Stimulated activated memory B cell treated with anti-CD40 and anti-IgM and Interleukin-4, amounts not matched to agents 10 μg/mL and 1 μg/mL and 100 μg/mL, for 72 hours (primary cell): ENCODE results near the gene TMEM132C.
A peak's percentile ranks its signal among the peaks of the same experiment; 100 is the strongest.
"Not testable (repeated sequence)": the region's sequence is repeated elsewhere in the genome, so short reads cannot be mapped to it uniquely, and the experiment has no call there.

Experiments used
- ATAC-seq: fragments of 150-1000 bp; cut with Tn5 transposase; 2 replicates; pipeline ENCODE4 v1.10.0; 2021
- H3K27ac Mint-ChIP-seq: one replicate; pipeline ENCODE4 v1.8.0; 2022; ENCODE audit warnings: mild to moderate bottlenecking, mixed read lengths
- H3K27me3 Mint-ChIP-seq: one replicate; pipeline ENCODE4 v1.8.0; 2022; ENCODE audit warnings: mixed read lengths
- H3K36me3 Mint-ChIP-seq: one replicate; pipeline ENCODE4 v1.8.0; 2022; ENCODE audit warnings: mixed read lengths
- H3K4me1 Mint-ChIP-seq: one replicate; pipeline ENCODE4 v1.8.0; 2022; ENCODE audit warnings: mixed read lengths
- H3K4me3 Mint-ChIP-seq: one replicate; pipeline ENCODE4 v1.8.0; 2022; ENCODE audit warnings: mild to moderate bottlenecking, moderate library complexity, mixed read lengths
- H3K9me3 Mint-ChIP-seq: one replicate; pipeline ENCODE4 v1.8.0; 2022; ENCODE audit warnings: mixed read lengths

The TMEM132C gene

DNA sequence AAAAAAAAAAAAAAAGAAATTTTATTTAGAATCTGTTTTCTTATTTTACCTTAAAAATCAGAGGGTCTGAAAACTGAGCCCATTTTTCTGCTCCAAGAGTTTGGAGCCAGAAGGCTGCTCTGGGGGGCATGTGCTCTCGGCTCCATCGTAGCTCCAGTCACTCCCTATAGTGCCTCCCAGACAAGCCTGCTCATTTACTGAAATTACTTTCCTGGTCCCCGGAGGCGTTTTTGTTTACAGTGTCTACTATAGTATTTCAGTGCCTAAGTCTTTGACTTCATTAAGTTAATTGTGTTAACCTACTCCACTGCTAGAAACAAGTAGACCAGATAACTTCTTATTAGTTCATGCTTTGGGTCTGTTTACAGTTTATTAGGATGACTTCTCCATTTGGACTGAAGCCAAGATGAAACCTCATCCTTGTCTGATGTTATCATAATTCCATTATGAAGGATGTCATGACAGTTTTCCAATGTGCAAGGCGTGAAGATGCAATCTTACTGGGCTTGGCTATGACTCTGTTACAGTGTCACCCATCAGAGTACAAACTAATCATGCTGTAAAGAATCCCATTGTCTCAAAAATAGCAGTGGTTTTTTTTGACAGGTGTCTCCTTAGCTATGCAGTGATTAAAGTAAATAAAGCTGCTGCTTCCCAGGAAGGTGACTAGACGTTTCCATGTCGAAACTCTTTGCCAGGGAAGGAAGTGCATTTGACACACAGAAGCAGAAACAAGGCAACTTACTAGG lies 182.3 kb downstream of the TMEM132C start:
- H3K4me1 Mint-ChIP-seq: no peaks in the 10 kb centered on the region
- H3K27ac Mint-ChIP-seq: no peak overlapping the region
- no peak overlapping the region for H3K4me3 Mint-ChIP-seq
- ATAC-seq: no peak
- H3K9me3 Mint-ChIP-seq: no peaks in the 10 kb centered on the region
- H3K27me3 Mint-ChIP-seq: no peaks in the 10 kb centered on the region
- no peaks in the 10 kb centered on the region for H3K36me3 Mint-ChIP-seq

DNA sequence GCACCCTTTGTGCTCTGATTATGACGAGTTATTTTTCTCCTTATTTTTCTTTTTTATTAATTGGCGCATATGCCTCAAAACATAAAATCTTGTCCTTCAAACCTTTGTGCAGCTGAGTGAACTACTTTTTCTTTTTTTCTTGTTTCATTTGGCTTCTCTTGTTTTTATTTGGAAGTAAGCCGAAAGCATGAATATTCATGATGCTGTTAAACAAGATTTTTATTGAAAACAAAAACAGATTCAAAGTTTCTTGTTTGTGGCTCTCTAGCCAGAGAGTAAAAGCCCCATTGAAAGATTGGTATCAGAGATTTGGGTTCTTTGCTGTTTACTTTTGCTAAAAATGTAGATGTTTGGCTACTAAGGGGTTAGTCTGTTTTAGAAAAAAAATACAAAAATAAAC lies 183.8 kb downstream of the TMEM132C start:
- H3K27ac Mint-ChIP-seq: no peak overlapping the region
- H3K36me3 Mint-ChIP-seq: no peaks in the 10 kb centered on the region
- no peaks in the 10 kb centered on the region for H3K9me3 Mint-ChIP-seq
- no peaks in the 10 kb centered on the region for H3K27me3 Mint-ChIP-seq
- H3K4me3 Mint-ChIP-seq: no peak overlapping the region
- no peaks in the 10 kb centered on the region for H3K4me1 Mint-ChIP-seq
- no peak for ATAC-seq

DNA sequence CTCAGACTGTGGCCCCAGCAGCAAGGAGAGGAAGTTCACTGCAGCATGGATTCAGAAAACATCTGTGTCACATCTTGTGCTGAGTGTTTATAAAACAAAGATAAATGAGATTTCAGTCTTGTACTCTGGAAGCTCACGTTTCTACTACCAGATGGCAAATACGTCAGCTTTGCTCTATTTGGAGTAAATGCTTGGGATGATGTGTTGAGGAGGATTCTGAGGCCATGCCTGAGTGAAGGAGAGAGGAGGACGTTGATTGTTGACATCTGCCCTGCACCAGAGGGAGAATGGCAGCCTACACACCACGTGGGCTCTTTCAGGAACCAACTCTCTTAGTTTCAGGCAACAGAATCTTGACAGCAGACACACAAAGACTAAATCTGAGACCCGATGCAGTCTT lies 188.9 kb downstream of the TMEM132C start:
- H3K4me3 Mint-ChIP-seq: no peak overlapping the region
- H3K27ac Mint-ChIP-seq: no peak overlapping the region
- peaks cover 10% of the 10 kb centered on the region for H3K9me3 Mint-ChIP-seq
- H3K27me3 Mint-ChIP-seq: no peaks in the 10 kb centered on the region
- ATAC-seq: no peak
- H3K4me1 Mint-ChIP-seq: no peaks in the 10 kb centered on the region
- H3K36me3 Mint-ChIP-seq: no peaks in the 10 kb centered on the region

DNA sequence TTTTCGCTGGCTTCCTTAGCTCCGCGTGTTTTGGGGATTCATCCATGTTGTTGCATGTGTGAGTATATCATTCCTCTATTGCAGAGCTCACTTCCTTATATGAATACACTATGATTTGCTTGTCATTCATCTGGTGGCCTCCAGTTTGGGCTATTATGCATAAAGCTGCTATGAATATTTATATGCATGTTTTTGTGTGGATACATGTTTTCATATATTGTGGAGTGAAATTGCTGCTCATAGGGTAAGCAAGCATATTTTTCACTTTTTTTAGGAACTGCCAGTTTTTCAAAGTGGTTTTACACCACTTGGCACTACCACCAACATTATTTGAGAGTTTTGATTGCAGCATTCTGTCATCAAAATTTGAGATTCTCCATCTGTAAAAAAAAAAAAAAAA lies 190.0 kb downstream of the TMEM132C start:
- ATAC-seq: no peak
- H3K4me3 Mint-ChIP-seq: no peak overlapping the region
- no peaks in the 10 kb centered on the region for H3K4me1 Mint-ChIP-seq
- H3K27me3 Mint-ChIP-seq: no peaks in the 10 kb centered on the region
- no peak overlapping the region for H3K27ac Mint-ChIP-seq
- no peaks in the 10 kb centered on the region for H3K36me3 Mint-ChIP-seq
- H3K9me3 Mint-ChIP-seq: peaks cover 10% of the 10 kb centered on the region

DNA sequence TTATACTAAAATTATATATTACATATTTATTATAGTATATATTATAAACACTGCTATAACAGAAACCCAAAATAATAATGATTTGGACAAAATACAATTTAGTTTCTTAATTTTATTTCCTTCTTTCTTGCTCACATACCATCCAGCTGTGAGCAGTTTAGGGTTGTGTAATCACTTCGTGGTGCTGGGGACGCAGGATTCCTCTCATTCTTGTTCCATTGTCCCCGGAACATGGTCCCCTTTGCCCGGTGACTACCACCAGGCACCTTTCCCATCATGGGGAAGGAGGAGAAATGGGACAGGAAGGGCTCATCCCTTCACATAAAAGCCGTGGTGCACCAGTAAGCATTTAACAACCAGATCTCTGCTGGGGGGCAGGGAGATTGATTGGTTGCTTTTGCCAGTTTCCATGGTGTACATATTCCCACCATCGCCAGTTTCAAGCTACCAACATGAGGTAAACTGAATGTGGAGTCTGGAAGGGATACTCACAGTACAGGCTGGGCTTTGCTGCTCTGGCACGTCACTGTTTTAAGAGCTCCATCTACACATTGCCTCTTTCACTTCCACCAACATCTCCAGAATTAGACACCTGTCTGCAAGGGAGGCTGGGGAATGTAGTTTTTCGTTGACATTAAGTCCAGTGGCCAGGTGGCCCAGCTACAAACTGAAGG lies 191.5 kb downstream of the TMEM132C start:
- no peak for ATAC-seq
- no peak overlapping the region for H3K4me3 Mint-ChIP-seq
- H3K9me3 Mint-ChIP-seq: peaks cover 10% of the 10 kb centered on the region
- H3K27me3 Mint-ChIP-seq: no peaks in the 10 kb centered on the region
- no peaks in the 10 kb centered on the region for H3K4me1 Mint-ChIP-seq
- no peak overlapping the region for H3K27ac Mint-ChIP-seq
- H3K36me3 Mint-ChIP-seq: no peaks in the 10 kb centered on the region

DNA sequence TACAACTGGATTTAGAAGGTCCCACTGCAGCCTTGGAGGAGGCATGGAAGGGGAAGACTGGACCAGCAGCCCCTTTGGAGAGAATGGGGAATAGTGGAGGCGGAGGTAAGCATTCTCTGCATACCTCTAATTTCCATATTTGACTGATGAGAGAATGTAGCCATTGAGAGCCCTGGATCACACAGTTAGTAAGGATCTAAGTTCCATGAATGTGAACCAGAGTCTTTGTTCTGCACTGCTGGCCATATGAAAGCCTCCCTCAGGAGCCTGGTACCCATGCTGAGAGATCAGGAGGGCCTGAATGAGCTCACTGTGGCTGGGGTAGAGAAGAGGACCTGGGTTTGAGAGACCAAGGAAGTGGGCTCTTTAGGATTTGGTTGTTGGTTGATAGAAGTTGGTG lies 192.1 kb downstream of the TMEM132C start:
- no peak for ATAC-seq
- Mint-ChIP-seq H3K4me3 (no peak overlapping the region), H3K27ac (no peak overlapping the region), H3K36me3 (no peaks in the 10 kb centered on the region), H3K4me1 (no peaks in the 10 kb centered on the region), H3K9me3 (peaks cover 10% of the 10 kb centered on the region), H3K27me3 (no peaks in the 10 kb centered on the region)

DNA sequence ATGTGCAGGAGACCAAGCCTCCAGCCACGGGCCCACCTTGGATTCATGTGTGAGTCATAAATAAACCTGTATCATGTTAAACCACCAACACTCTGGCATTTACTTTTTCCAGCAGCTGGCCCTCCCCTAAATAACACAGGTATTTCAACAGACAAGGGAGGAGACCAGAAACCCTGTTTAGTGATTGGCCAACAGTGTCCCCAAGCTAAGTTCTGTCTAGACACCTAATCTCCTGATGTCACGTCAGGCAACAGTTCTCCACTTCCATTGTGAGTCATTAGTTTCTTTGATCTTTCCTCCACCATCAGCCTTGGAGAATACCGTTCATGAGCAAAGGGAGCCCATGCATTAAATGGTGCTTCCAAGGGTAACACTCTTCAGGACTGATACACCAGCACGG lies 196.9 kb downstream of the TMEM132C start:
- H3K4me3 Mint-ChIP-seq: no peak overlapping the region
- H3K27ac Mint-ChIP-seq: no peak overlapping the region
- ATAC-seq: no peak
- no peaks in the 10 kb centered on the region for H3K27me3 Mint-ChIP-seq
- no peaks in the 10 kb centered on the region for H3K4me1 Mint-ChIP-seq
- peaks cover 10% of the 10 kb centered on the region for H3K9me3 Mint-ChIP-seq
- no peaks in the 10 kb centered on the region for H3K36me3 Mint-ChIP-seq

DNA sequence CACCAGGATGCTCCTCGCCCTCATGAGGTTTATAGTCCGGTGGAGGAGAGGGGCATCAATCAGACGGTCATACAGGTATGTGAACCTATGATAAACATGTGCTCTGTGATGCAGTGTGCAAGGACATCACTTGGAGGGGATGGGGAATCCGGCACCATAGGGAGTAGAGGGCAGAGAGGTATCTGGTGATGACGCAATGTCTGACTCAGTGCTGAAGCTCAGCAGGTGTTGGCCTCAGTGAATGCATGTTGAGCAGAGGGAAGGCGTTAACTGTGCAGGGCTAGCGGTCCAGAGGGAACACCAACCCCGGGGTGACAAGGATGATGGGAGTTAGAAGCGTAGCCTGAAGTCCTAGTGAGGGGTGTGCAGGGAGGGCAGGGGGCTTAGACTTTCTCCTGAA lies 200.9 kb downstream of the TMEM132C start:
- Mint-ChIP-seq H3K27me3 (no peaks in the 10 kb centered on the region), H3K27ac (no peak overlapping the region), H3K36me3 (no peaks in the 10 kb centered on the region), H3K4me3 (no peak overlapping the region), H3K9me3 (peaks cover under 1% of the 10 kb centered on the region), H3K4me1 (no peaks in the 10 kb centered on the region)
- peak; percentile 12 for ATAC-seq

DNA sequence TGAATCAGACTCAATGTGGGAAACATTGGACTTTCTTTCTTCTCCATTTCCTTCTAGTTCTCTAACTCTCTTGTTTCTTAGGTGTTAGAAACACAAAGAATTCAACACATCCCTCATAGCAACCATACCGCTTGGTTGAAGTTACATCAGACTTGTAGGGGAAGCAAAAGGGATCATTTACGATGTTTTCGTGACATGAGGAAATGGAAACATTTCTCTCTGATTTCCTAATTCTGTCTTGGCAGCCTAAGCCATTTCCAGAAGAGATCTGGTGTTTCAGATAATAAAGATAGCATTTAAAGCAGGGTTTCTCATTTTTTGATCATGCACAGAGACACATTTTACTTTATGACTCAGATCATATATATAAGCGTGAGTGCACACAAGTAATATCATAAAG lies 202.0 kb downstream of the TMEM132C start:
- no peaks in the 10 kb centered on the region for H3K27me3 Mint-ChIP-seq
- no peaks in the 10 kb centered on the region for H3K36me3 Mint-ChIP-seq
- H3K4me3 Mint-ChIP-seq: no peak overlapping the region
- peaks cover 9% of the 10 kb centered on the region for H3K9me3 Mint-ChIP-seq
- no peak for ATAC-seq
- H3K4me1 Mint-ChIP-seq: no peaks in the 10 kb centered on the region
- no peak overlapping the region for H3K27ac Mint-ChIP-seq

DNA sequence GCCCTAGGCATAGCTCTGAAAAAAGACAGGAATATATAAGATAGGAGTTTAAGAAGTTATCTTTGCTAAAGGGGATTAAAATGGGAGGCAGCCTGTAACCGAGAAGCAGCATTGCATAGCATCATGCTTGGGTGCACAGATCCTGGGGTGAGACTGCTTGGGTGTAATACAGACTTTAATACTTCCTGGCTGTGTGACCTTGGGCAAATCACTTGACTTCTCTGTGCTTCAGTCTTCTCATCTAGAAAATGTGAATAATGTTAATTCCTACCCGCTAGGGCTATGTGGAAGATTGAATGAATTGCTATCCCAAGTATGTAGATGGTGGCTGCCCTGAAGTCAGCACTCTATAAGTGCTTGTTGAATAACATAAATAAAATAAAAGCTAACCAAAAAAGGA lies 204.5 kb downstream of the TMEM132C start:
- Mint-ChIP-seq H3K4me3 (no peak overlapping the region), H3K4me1 (no peaks in the 10 kb centered on the region), H3K27ac (no peak overlapping the region), H3K36me3 (no peaks in the 10 kb centered on the region), H3K27me3 (no peaks in the 10 kb centered on the region), H3K9me3 (peaks cover 9% of the 10 kb centered on the region)
- ATAC-seq: no peak

DNA sequence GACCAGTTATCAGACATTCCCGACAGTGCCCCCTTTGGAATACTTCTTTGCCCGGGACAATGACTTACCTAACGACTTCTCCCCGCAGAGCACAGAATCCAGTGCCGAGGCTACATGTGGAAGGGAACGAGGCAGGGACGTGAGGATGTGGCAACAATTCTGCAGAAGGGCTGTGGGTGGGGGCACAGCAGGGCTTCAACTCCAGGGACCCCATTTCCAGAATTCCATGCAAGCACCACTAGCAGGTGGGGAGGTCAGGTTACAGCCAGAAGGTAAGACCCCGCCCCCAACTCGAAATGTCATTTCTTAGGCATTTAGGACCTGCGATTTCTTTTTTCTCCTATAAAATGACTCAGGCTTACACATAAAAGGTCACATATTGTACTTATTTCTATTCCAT lies 207.9 kb downstream of the TMEM132C start:
- ATAC-seq: no peak
- no peak overlapping the region for H3K4me3 Mint-ChIP-seq
- H3K27me3 Mint-ChIP-seq: no peaks in the 10 kb centered on the region
- no peak overlapping the region for H3K27ac Mint-ChIP-seq
- peaks cover 9% of the 10 kb centered on the region for H3K9me3 Mint-ChIP-seq
- H3K4me1 Mint-ChIP-seq: no peaks in the 10 kb centered on the region
- H3K36me3 Mint-ChIP-seq: no peaks in the 10 kb centered on the region

DNA sequence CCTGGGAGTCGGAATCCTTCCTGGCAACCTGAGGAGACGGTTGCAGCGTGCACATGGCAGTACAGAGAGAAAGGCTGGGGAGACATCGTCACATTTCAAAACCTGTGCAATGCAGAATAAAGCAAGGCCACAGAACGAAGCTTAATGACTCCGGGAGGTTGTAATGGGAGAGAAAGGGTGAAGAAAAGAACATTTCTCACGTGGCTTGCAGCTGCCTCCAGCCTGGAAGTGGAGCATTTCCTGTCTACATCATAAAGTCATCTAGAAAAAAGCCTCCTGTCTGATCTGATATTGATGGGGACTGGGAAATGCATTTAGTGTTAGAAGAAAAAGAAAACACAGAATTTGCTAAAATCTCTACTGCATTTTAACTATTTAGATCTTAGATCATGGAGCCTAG lies 209.3 kb downstream of the TMEM132C start:
- Mint-ChIP-seq H3K27ac (no peak overlapping the region), H3K4me1 (no peaks in the 10 kb centered on the region), H3K4me3 (no peak overlapping the region), H3K36me3 (no peaks in the 10 kb centered on the region), H3K27me3 (no peaks in the 10 kb centered on the region), H3K9me3 (peaks cover 11% of the 10 kb centered on the region)
- ATAC-seq: no peak

DNA sequence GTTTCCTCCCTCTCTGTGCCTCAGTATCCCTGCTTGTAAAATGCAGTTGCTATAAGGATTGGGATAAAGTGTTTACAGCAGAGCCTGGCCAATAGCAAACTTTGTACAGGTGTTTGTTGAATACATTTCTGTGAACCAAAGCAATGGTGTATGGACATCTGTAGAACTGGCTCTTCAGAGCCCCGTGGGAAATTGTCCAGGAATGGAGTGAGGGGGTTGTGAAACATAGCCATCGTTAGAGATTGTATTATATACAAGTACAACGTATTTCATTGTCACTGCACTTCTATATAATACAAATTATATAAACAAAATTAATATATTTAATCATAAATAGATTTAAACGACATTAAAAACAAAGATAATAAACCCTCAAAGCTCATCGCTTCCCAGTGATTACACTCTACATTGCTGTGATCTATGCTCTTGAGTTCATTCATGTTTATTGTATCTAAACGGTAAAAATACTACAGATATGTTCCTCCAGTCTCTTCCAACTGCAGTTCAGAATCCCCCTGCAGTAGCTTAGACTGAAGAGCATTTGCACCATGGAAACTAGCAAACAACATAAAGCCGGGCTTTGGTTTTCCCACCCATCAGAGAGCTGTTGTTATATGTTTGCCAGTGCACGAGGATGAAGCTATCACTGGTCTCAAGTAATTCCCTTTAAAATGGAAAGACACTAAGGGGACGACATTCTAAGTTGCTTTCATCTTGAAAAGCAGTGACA lies 216.7 kb downstream of the TMEM132C start:
- ATAC-seq: no peak
- no peaks in the 10 kb centered on the region for H3K36me3 Mint-ChIP-seq
- no peaks in the 10 kb centered on the region for H3K27me3 Mint-ChIP-seq
- no peak overlapping the region for H3K4me3 Mint-ChIP-seq
- H3K9me3 Mint-ChIP-seq: peaks cover 3% of the 10 kb centered on the region
- H3K27ac Mint-ChIP-seq: no peak overlapping the region
- H3K4me1 Mint-ChIP-seq: no peaks in the 10 kb centered on the region

DNA sequence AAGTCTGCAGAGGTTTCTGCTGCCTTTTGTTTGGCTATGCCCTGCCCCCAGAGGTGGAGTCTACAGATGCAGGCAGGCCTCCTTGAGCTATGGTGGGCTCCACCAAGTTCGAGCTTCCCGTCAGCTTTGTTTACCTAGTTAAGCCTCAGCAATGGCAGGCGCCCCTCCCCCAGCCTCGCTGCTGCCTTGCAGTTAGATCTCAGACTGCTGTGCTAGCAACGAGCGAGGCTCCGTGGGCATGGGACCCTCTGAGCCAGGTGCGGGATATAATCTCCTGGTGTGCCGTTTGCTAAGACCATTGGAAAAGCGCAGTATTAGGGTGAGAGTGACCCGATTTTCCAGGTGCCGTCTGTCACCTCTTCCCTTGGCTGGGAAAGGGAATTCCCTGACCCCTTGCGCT lies 230.4 kb downstream of the TMEM132C start:
- H3K4me1 Mint-ChIP-seq, ATAC-seq, H3K27ac Mint-ChIP-seq, H3K9me3 Mint-ChIP-seq, H3K27me3 Mint-ChIP-seq, H3K4me3 Mint-ChIP-seq, H3K36me3 Mint-ChIP-seq: not testable (repeated sequence)

DNA sequence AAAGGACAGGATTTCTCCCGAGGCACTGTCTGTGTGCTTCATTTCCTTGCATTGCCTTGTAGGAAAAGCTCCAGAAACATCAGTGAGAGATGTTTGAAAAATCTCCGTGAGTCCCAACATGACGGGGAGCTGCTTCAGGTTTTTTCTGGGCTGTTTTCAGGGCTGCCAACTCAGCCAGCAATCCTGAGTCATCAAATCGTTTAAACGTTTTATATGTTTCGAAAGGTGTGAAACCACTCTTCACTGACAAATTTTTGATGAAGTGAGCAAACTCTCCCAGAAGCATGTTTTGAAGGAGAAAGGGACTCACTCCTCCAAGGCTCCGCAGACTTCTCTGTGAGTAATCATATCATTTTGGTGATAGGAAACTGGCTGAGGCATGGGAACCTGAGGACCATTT lies 240.5 kb downstream of the TMEM132C start:
- Mint-ChIP-seq H3K27me3 (no peaks in the 10 kb centered on the region), H3K9me3 (peaks cover 5% of the 10 kb centered on the region), H3K36me3 (no peaks in the 10 kb centered on the region), H3K4me3 (no peak overlapping the region), H3K4me1 (no peaks in the 10 kb centered on the region), H3K27ac (no peak overlapping the region)
- no peak for ATAC-seq

DNA sequence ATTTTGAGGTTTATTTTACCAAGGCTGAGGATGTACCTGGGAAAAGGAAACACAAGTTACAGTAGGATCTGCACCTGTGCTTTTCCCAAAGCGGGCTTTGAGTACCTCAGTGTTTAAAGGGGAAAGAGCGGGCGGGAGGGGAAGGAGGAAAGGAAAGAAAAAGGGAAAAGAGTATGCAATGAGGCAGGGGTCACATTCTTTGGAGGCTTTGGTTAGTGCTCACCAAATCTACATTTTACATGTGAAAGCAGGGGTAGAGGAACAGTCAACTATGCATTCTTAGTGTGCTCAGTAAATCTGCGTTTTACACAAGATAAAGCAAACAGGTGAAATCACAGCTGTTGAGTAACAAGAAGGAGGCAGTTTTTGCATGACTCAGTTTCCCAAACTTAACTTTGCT lies 242.2 kb downstream of the TMEM132C start:
- Mint-ChIP-seq H3K9me3 (peaks cover 5% of the 10 kb centered on the region), H3K4me1 (no peaks in the 10 kb centered on the region), H3K27ac (no peak overlapping the region), H3K4me3 (no peak overlapping the region), H3K27me3 (no peaks in the 10 kb centered on the region), H3K36me3 (no peaks in the 10 kb centered on the region)
- ATAC-seq: no peak
